CD1c-positive myeloid dendritic cell (primary cell): ENCODE data around the gene TPRA1.
"Not testable (repeated sequence)": the region's sequence is repeated elsewhere in the genome, so short reads cannot be mapped to it uniquely, and the experiment has no call there.

Experiments
- DNase-seq: peaks from one replicate; pipeline ENCODE4 v3.0.0-alpha.2; 2016; ENCODE audit errors: extremely low spot score

The TPRA1 gene

DNA sequence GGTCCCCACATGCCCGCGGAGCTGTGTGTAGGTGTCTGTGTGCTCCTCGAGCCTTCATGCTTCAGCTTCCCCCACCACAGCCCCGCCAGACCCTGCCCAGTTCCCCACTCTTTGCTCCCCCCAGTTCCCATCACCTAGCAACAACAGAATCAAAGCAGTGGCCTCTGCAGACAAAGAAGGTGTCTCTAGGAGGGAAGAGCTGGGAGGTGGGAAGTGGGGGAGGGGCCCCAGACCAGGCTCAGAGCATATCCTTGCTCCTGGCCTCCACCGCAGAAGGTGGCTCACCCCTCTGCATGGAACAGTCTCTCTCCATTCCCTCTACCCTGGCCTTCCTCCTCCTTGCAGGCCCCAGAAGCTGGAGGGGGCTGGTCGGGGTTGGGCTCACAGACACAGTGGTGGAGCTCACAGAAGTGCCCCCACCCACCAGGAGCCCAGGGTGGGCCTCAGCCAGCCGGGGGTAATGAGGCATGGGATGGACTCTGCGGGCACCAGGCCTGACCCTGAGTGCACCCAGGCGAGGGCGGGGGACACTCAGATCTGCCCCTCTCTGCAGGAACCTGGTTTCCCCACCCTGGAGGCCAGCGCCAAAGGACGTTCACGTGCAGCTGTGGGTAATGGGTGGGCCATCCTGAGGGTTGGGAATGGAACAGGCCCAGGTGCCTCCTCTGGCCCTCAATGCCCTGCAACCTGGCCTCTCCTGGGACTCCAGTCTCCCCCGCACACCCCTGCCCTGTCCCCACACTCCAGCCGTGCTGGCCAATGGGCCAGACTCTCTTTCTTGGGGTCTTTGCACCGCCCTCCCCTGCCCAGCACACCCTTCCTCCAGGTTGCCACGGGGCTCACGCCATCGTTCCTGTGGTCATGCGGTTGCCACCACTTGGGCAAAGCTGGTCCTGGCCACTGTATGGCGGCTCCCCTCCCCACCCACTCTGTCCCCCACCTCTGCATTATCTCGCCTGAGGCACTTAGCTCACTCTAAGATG, 53.4 kb downstream of the TPRA1 start:
- no peak for DNase-seq

DNA sequence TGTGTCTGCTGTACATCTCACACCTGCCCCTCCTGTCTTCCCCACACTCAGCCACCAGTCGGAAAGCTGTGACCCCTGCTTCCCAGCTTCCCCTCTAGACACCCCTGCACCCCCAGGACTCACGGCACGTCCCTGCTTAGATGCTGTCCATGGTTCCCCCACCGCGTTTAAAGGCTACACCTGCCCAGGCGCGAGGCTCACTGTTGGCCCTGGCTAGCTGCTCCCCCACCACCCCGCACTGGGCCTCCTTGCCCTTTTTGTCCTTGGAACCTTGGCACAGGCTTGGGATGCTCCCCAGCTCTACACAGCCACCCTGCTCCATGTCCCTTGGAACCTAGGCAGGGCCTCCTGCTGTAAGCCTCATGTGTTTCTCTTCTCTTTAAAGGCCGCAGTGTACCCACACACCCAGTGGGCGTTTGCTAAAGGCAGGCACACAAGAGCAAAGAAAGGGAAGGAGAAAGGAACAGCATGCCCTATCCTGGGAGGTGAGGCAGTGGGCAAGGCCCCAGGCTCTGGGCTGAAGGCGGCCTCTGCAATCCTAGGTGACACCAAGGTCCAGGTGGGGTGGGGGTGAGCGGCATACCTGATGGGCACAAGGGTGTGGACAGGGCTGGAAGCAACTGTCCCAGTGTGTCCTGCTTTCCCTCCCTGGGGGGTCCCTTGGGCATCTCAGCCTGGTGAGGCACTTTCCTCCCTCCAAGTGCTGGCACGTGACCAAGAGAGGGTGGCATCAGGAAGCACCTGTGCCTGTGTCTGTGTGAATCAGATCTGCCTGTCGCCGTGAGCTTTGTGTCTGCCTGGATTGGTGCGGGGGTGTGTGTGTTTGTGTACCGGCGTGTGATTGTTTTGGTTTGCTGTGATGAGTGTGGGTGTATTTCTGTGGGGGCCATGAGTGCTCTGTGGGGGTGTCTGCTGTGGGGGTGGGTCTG, 54.4 kb downstream of the TPRA1 start:
- DNase-seq, result no peak

DNA sequence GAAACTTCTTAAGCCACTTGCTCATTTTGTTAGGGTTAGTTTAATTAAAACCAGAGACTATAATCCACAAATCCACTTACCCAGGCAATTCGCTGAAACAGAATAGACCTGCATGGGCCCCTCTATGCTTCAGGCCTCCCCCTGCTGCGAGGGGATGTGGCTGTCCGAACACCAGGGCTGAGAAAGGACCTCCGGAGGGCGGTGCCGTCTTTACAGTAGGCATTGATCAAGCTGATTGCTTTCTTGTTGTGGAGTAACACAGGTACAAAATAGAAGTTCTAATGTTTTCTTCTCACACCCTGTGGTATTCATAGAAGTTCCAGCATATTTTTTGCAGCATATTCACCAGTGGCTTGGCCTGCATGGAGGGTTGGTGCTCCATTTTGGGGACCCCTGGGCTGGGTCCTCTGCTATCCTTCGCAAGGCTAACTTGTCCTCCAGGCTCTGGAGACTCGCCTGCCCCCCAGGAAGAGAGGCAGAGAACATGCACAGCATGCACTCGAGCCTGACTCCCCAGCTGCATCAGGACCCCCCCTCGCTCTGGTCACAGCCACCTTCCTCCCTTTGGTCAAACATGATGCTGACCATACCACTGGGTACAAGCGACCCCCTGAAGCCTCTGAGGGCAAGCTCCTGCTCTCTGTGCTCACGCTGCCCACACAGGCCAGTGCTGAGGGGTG, 55.3 kb downstream of the TPRA1 start:
- no peak for DNase-seq

DNA sequence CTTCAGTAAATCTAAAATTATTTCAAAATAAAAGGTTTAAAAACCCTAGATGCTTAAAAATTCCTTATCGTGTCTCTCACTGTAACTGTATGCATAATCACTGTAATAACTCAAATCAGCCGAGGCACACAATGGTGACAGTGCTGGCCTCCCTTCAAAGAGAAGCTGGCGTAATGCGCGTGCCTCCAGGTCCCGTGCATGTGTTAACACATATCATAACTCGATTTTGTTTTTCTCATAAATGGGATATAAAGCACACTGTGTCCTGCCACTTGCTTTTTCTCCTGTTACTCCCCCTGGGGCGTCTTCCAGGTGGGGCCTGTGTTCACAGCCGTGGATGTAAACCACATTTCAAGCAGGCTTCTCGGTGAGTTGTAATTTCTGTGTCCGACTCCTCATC, 56.0 kb downstream of the TPRA1 start:
- DNase-seq, result no peak

GRCh38 chr3:127534161-127534451, 56.4 kb downstream of the TPRA1 start:
- DNase-seq, result no peak

GRCh38 chr3:127532561-127533203, 57.9 kb downstream of the TPRA1 start:
- DNase-seq, result no peak

- no peak for DNase-seq
These were observed 58.7 kb downstream of the TPRA1 start for GRCh38 chr3:127531821-127532220.

DNA sequence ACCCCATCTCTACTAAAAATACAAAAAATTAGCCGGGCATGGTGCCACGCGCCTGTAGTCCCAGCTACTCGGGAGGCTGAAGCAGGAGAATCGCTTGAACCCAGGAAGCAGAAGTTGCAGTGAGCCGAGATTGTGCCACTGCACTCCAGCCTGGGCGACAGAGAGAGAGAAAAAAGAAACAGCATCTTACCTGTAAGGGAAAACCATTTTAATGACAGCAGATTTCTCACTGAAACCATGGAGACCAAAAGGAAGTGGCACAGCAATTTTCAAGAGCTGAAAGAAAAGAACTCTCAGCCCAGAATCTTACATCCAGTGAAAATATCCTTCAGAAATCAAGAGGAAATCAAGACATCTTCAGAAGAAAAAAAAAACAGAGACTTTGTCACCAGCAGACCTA, 59.7 kb downstream of the TPRA1 start:
- not testable (repeated sequence) for DNase-seq

DNA sequence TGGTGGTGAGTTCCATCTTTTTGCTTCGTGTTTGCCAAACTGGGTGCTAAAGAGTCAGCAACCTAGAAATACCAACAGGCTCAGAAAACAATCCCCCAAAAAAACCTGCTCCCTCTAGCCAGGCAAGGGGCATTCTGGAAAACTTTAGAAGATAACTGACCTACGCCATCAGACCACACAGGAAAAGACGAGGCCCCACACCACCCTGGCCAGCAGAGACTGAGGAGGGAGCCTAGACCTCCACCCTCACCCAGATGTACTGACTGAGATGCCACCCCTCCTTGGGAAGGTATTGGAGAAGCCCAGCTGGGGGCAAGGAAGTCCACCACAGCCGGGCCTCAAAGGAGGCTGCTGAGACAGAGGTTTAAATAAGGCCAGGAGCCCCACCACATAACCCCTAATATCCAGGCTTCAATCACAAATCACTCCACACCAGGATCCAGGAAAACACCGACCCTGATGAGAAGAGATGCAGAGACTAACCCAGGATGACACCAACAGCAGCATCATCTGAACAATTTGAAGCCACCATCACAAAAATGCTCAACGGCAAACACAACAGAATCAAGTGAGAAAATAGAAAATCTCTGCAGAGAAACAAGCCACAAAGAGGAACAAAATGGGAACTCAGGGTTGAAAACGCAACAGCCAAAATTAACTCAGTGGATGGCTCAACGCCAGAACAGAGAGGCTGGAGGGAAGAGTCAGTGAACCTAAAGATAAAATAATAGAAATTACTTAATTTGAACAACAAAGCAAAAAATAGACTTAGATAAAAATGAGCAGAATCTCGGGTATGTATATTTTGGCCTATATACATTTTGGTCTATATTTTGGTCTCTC, 61.0 kb downstream of the TPRA1 start:
- DNase-seq, result no peak

DNA sequence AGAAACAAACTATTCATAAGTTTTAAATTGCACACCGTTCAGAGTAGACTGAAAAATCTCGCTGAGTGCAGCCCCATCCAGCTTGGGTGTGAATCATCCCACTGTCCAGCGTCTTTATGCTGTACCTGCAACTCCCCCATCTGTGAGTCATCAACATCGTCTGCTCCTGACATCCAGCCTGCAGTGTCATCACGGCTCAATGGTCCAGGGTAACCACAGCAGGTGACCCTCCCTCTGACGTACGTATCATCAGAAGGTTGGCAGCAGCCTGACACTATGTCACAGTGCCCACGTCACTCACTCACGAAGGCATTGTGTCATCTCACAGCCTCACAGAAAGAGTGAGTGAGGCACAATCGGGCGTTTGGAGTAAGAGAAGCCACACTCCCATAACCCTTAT, 65.2 kb downstream of the TPRA1 start:
- DNase-seq, result no peak

- no peak for DNase-seq
These were observed 66.1 kb downstream of the TPRA1 start for GRCh38 chr3:127524296-127524896.
